GM12878 (cell line): Measurements from ENCODE around the gene PRR4. TPM values are rescaled to one million over a fixed set of nuclear protein-coding genes. Genes with fewer than 3 reads are reported as not detected.

Experiments used
- ATAC-seq: fragments of 200-7000 bp; cut with Tn5 transposase; 3 replicates; pipeline ENCODE4 v1.9.1; 2020; ENCODE audit warnings: mild to moderate bottlenecking, moderate library complexity
- BruUV-seq: library from RNA; stranded (reverse); fragments of 400-500 nt; replicated peaks from 2 replicates; lab custom pipeline; 2021; lab: Mats Ljungman, UMichigan
- CTCF ChIA-PET: fragments of 300-600 bp; sonication (Branson Sonifier 250); formaldehyde crosslinking; extraction: SDS; loops from one replicate; lab custom pipeline; 2021; ENCODE audit warnings: inconsistent platforms; lab: Yijun Ruan, JAX
- POLR2A ChIA-PET: fragments of 350-600 bp; formaldehyde crosslinking; extraction: SDS; loops from one replicate; lab custom pipeline; 2021; ENCODE audit warnings: inconsistent platforms; lab: Charles Lee
- RAD21 ChIA-PET: fragments of 300-600 bp; sonication (Branson Sonifier 250); formaldehyde crosslinking; loops from one replicate; lab custom pipeline; 2023; ENCODE audit warnings: antibody characterized with exemption; ENCODE audit not compliant: unreplicated experiment; lab: Charles Lee
- SMC1A ChIA-PET: fragments of 300-600 bp; sonication (Branson Sonifier 250); formaldehyde crosslinking; loops from one replicate; lab custom pipeline; 2023; ENCODE audit not compliant: unreplicated experiment, uncharacterized antibody; lab: Charles Lee
- DNase-seq: peaks from one replicate; pipeline ENCODE4 v3.0.0-alpha.2; 2011; ENCODE audit warnings: low read depth, low spot score
- FAIRE-seq: peaks from 3 replicates; lab custom pipeline; 2011; peaks lifted over from hg19 to GRCh38; lab: Jason Lieb, UNC
- H2AFZ ChIP-seq: 2 replicates; pipeline ENCODE4 v1.6.0; 2011; ENCODE audit warnings: low read depth, low read length, control low read depth; ENCODE audit not compliant: control insufficient read depth
- H3K27ac ChIP-seq: 2 replicates; pipeline ENCODE4 v1.5.1; 2011; ENCODE audit warnings: control low read depth; ENCODE audit not compliant: control insufficient read depth, insufficient read depth
- H3K27me3 ChIP-seq, 2 experiments: replicated peaks in 1 of 2; 2 replicates each; pipeline versions ENCODE4 v1.6.0 to v1.6.1; 2011; ENCODE audit warnings: low read length in 1 of 2; ENCODE audit not compliant: control insufficient read depth in 2 of 2, insufficient read depth in 2 of 2
- H3K36me3 ChIP-seq, 2 experiments: 2 replicates each; pipeline ENCODE4 v1.5.1; 2011; ENCODE audit warnings: low read length in 1 of 2; ENCODE audit not compliant: control insufficient read depth in 2 of 2, insufficient read depth in 2 of 2
- H3K4me1 ChIP-seq: 2 replicates; pipeline ENCODE4 v1.6.1; 2011; ENCODE audit warnings: mild to moderate bottlenecking, low read length, moderate library complexity, mixed read lengths; ENCODE audit not compliant: control insufficient read depth, insufficient read depth
- H3K4me2 ChIP-seq: 2 replicates; pipeline ENCODE4 v1.6.0; 2011; ENCODE audit warnings: control low read depth; ENCODE audit not compliant: control insufficient read depth, insufficient read depth
- H3K4me3 ChIP-seq: fragments of 200-600 bp; sonication (generic); 2 replicates; pipeline ENCODE4 v1.5.1; 2016
- H3K79me2 ChIP-seq: 2 replicates; pipeline ENCODE4 v1.6.0; 2011; ENCODE audit warnings: low read length; ENCODE audit not compliant: control insufficient read depth, insufficient read depth
- H3K9ac ChIP-seq: 2 replicates; pipeline ENCODE4 v1.8.0; 2011; ENCODE audit warnings: low read length, control low read depth, mixed read lengths; ENCODE audit not compliant: control insufficient read depth, insufficient read depth
- H3K9me3 ChIP-seq: replicated peaks from 3 replicates; pipeline ENCODE4 v1.5.1; 2011; ENCODE audit warnings: mild to moderate bottlenecking, low read length; ENCODE audit not compliant: control insufficient read depth, insufficient read depth
- H4K20me1 ChIP-seq: 2 replicates; pipeline ENCODE4 v1.6.0; 2011; ENCODE audit not compliant: control insufficient read depth, insufficient read depth
- FOXK2 ChIP-seq: fragments of 450-650 bp; IDR thresholded peaks from 2 replicates; pipeline ENCODE4 v1.6.1; 2017; ENCODE audit warnings: mild to moderate bottlenecking, moderate library complexity
- KDM1A ChIP-seq: fragments of 200-600 bp; sonication (generic); IDR thresholded peaks from 2 replicates; pipeline ENCODE4 v1.6.1; 2016; ENCODE audit warnings: borderline replicate concordance
- SP1 ChIP-seq: IDR thresholded peaks from one replicate; pipeline ENCODE4 v1.6.1; 2011; ENCODE audit warnings: low read depth, low read length
- STAT1 ChIP-seq: fragments of 450-650 bp; conservative IDR thresholded peaks from 2 replicates; pipeline ENCODE4 v1.6.1; 2014; ENCODE audit warnings: antibody characterized with exemption, mild to moderate bottlenecking
- WGBS: methylation state at CpG from one replicate; pipeline ENCODE4 v1.1.6; 2016; ENCODE audit warnings: low lambda C conversion rate; ENCODE audit not compliant: insufficient replicate concordance, insufficient coverage; ENCODE audit errors: missing lambda C conversion rate; 5-methylcytosine and 5-hydroxymethylcytosine counted together
- in situ Hi-C: fragments of 300-500 bp; cut with MboI; formaldehyde crosslinking; loops from 9 replicates; pipeline ENCODE4 v1.14.3; 2018; ENCODE audit warnings: mixed read lengths
- intact Hi-C: fragments of 100-400 bp; cut with micrococcal nuclease; formaldehyde crosslinking; loops from one replicate; pipeline ENCODE4 v1.14.2; 2022; ENCODE audit not compliant: unreplicated experiment
- polyA plus RNA-seq, 11 experiments: library from polyadenylated mRNA; depleted of rRNA in 4 of 11; unstranded in 6 of 11; stranded (reverse) in 5 of 11; fragments of >200 nt; fragmentation: Nextera tagmentation in 4 of 11; fragmentation: Illumina TruSeq in 1 of 11; extraction: Ambion mirVana in 4 of 11; extraction: Trizol in 1 of 11; gene quantifications; 1 replicate in 1 of 11; 2 replicates in 10 of 11; pipeline versions ENCODE4 v1.2.1 to v1.2.3, GENCODE V29; 2011 to 2016; ENCODE audit warnings: inconsistent platforms in 2 of 11, missing spikeins in 2 of 11, low read depth in 1 of 11
- total RNA-seq, 4 experiments: library from RNA; depleted of rRNA in 3 of 4; stranded (reverse); fragments of >200 nt in 3 of 4; fragmentation: Illumina TruSeq in 1 of 4; extraction: Trizol in 1 of 4; gene quantifications; 2 replicates each; pipeline versions ENCODE4 v1.2.1 to v1.2.3, GENCODE V29; 2013 to 2021
- TF ChIP-seq, protein P1 (sequence below): fragments of 450-650 bp; IDR thresholded peaks from 2 replicates; pipeline ENCODE4 v1.6.1; 2018; ENCODE audit warnings: mild to moderate bottlenecking, low read depth, moderate library complexity; ENCODE audit not compliant: partially characterized antibody

Gene PRR4
- total and polyA plus RNA-seq, 10 of the 15 experiments (the other 5 are each of a cell fraction or from before 2014, with no cell fraction given), result 0.85 to 5.7 (median 1.7) TPM

GRCh38 chr12:10889226-10889625, 40.0 kb upstream of the PRR4 start:
- Histone ChIP-seq H3K36me3 (no peaks in the 10 kb centered on the region), H3K79me2 (no peaks in the 10 kb centered on the region), H3K9ac (no peak overlapping the region), H2AFZ (no peak overlapping the region), H3K27ac (no peak overlapping the region), H3K4me1 (no peaks in the 10 kb centered on the region), H3K4me2 (no peak overlapping the region), H3K4me3 (no peak overlapping the region), H3K9me3 (no peaks in the 10 kb centered on the region), H4K20me1 (no peaks in the 10 kb centered on the region), H3K27me3 (no peaks in the 10 kb centered on the region)
- no peak for DNase-seq
- CTCF ChIA-PET, result no interaction called here
- SMC1A ChIA-PET, result interaction anchor here (1.2 kb wide), 1 partner anchor 32 kb away, joined by 3 read pairs; no protein-coding TSS in a partner anchor
- BruUV-seq, result no TSS peak
- POLR2A ChIA-PET, result interaction anchor here (0.6 kb wide), 1 partner anchor 1725 kb away, joined by 5 read pairs; no protein-coding TSS in a partner anchor
- in situ Hi-C loops (no loop called here), intact Hi-C loops (no loop called here)
- TF ChIP-seq, protein P1, sequence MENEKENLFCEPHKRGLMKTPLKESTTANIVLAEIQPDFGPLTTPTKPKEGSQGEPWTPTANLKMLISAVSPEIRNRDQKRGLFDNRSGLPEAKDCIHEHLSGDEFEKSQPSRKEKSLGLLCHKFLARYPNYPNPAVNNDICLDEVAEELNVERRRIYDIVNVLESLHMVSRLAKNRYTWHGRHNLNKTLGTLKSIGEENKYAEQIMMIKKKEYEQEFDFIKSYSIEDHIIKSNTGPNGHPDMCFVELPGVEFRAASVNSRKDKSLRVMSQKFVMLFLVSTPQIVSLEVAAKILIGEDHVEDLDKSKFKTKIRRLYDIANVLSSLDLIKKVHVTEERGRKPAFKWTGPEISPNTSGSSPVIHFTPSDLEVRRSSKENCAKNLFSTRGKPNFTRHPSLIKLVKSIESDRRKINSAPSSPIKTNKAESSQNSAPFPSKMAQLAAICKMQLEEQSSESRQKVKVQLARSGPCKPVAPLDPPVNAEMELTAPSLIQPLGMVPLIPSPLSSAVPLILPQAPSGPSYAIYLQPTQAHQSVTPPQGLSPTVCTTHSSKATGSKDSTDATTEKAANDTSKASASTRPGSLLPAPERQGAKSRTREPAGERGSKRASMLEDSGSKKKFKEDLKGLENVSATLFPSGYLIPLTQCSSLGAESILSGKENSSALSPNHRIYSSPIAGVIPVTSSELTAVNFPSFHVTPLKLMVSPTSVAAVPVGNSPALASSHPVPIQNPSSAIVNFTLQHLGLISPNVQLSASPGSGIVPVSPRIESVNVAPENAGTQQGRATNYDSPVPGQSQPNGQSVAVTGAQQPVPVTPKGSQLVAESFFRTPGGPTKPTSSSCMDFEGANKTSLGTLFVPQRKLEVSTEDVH, result no peak
- ATAC-seq, result no peak
- RAD21 ChIA-PET, result no interaction called here
- no peak for FAIRE-seq

DNA sequence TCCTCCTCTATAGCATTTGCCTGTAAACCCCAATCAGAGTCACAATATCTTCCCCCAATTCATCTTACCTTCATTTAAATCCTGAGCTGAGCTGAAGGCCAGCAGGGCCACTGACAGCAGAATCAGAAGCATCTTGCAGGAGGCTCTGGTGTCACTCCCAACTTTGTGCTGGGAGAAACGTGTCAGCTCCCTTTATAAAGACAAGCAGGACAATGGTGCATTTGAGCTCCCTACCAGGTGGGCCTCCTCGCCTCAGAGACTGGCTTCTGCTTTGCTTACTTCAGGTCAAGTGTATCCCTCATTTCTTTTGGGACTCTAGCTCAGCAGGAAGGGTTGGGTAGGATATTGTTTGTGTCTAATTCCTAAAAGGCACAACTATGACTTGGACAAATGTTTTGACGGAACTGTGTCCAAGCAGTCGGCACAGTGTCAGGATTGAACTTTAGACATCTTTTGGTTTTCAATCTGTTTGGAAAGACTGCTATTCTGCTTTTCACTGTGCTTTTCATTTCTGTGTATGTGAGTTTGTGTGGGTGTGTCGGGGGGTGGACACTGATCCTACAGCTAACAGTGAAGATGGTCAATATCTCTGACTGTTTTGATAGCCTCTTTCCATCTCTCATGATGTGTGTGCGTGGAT, 34.9 kb upstream of the PRR4 start, which contains the start of gene PRH1:
Gene PRH1, minus strand, starts transcription at position 170 of the 640 bp plus-strand sequence. Its CDS starts 38 bp downstream, at position 132.
- DNase-seq, result no peak
- no TSS peak for BruUV-seq
- H2AFZ ChIP-seq, result no peak within 1 kb of the TSS
- ChIA-PET CTCF (no interaction called here), SMC1A (interaction anchor here (0.6 kb wide), 1 partner anchor 17 kb away, joined by 3 read pairs; no protein-coding TSS in a partner anchor), RAD21 (no interaction called here)
- H3K9ac ChIP-seq, result no peak within 1 kb of the TSS
- no peaks in the 10 kb centered on the region for H3K79me2 ChIP-seq
- TF ChIP-seq FOXK2 (no peak), SP1 (no peak), KDM1A (no peak), STAT1 (no peak)
- TF ChIP-seq, all 136 proteins: peak for 0
- Histone ChIP-seq H4K20me1 (no peaks in the 10 kb centered on the region), H3K9me3 (no peaks in the 10 kb centered on the region), H3K36me3 (no peaks in the 10 kb centered on the region; a peak in 1 of 4 replicates), H3K4me2 (no peak within 1 kb of the TSS), H3K27ac (no peak within 1 kb of the TSS), H3K27me3 (no peaks in the 10 kb centered on the region), H3K4me3 (no peak within 1 kb of the TSS), H3K4me1 (no peaks in the 10 kb centered on the region)
- WGBS, result 97% methylated on average over 6 of the region's 6 CpGs
- in situ Hi-C loops, result no loop called here
- POLR2A ChIA-PET, result no interaction called here
- intact Hi-C loops, result no loop called here
- ATAC-seq (no peak), FAIRE-seq (no peak)
